WTC11 (cell line): Measurements from ENCODE around the gene TOR1AIP2.

Source experiments
- CTCF ChIP-seq: fragments of 200-600 bp; IDR thresholded peaks from 2 replicates; pipeline ENCODE4 v1.8.0; 2022; ENCODE audit warnings: antibody characterized with exemption
- HMGXB4 ChIP-seq: sonication (generic); formaldehyde crosslinking; IDR thresholded peaks from 2 replicates; pipeline ENCODE4 v1.8.1; 2023; ENCODE audit warnings: mild to moderate bottlenecking, moderate library complexity, missing genetic modification reagents
- MAX ChIP-seq: sonication (generic); formaldehyde crosslinking; IDR thresholded peaks from 2 replicates; pipeline ENCODE4 v1.8.0; 2022; ENCODE audit warnings: mild to moderate bottlenecking, missing genetic modification reagents
- NR3C1 ChIP-seq: sonication (generic); formaldehyde crosslinking; conservative IDR thresholded peaks from 2 replicates; pipeline ENCODE4 v1.8.1; 2023; ENCODE audit warnings: low read depth, mild to moderate bottlenecking, missing genetic modification reagents
- ZNF281 ChIP-seq: sonication (generic); formaldehyde crosslinking; IDR thresholded peaks from 2 replicates; pipeline ENCODE4 v1.8.0; 2023; ENCODE audit warnings: mild to moderate bottlenecking, missing genetic modification reagents
- ZNF671 ChIP-seq: fragments of 250-450 bp; sonication (Bioruptor Pico); IDR thresholded peaks from 2 replicates; pipeline ENCODE4 v1.8.0; 2021; ENCODE audit warnings: mild to moderate bottlenecking

GRCh38 chr1:179853102-179853501 is 24.5 kb downstream of the TOR1AIP2 start:
- TF ChIP-seq CTCF, result no peak
- no peak for TF ChIP-seq ZNF281 (CRISPR knock-in tag)
- no peak for TF ChIP-seq HMGXB4 (CRISPR knock-in tag)
- TF ChIP-seq ZNF671 (CRISPR knock-in tag), result no peak
- TF ChIP-seq NR3C1 (CRISPR knock-in tag), result no peak
- TF ChIP-seq MAX, result no peak
